SHP77 treated with DMSO at 0.1 percent for 48 hours (cell line): ENCODE measurements around the gene PEX10.
"Not testable (repeated sequence)": the region's sequence is repeated elsewhere in the genome, so short reads cannot be mapped to it uniquely, and the experiment has no call there.

Source experiments
- DNase-seq: peaks from one replicate; lab custom pipeline; 2025; lab: John Stamatoyannopoulos, UW

PEX10 gene

DNA sequence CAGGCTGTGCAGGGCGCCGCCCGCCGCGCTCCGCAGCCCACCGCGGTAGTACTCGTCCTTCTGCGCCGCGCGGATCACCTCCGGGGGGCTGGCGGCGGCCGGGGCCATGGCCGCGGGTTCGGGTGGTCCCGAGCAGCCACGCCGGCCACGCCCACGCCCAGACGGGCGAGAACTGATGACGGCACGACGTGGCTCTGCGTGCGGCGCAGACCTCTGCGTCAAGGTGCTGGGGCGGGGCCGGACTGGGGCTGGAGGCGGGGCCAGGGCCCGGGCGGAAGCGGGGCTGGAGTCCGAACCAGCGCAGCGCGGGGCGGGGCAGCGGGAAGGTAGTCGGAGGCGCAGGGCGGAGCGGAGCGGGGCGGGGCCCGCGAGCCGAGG is at the start of gene PEX10:
Gene PEX10 (minus strand): TSS at position 170 of the 378 bp plus-strand sequence. CDS start 62 bp downstream, at position 108.
- peak; percentile 70 for DNase-seq

DNA sequence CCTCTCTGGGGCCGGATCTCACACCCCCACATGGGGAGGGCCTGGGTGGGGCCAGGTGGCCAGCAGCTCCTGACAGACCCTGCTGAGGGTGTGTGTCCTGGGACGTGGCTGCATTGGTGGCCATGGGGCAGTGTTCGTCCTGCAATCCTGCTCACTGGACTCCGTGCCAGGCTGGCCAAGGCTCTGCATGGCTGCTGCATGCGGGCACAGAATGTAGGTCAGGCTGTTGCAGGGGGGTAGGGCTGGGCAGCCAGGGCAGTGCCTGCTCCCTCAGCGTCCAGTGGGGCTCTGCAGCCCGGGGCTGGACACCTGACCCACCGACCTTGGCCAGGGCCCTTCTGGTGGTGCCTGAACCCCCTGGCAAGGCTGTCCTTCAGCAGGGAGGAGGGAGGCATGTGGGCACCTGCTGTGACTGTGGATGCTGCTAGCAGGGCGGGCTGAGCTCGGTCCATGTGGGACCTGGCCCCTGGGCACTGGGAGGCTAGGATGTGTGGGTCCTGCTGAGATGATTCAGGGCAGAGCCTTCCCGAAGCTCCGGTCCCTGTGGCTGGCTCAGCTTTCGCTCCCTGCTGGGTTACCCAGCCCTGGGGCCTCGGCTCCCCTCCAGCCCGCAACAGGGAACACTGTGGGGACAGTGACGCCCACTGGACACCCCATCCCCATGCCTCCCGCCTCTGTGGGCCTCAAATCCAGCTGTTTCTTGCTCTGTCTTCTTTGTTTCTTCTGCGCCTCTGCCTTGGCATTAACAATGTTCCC is 48.8 kb upstream of the PEX10 start:
- DNase-seq, result no peak

DNA sequence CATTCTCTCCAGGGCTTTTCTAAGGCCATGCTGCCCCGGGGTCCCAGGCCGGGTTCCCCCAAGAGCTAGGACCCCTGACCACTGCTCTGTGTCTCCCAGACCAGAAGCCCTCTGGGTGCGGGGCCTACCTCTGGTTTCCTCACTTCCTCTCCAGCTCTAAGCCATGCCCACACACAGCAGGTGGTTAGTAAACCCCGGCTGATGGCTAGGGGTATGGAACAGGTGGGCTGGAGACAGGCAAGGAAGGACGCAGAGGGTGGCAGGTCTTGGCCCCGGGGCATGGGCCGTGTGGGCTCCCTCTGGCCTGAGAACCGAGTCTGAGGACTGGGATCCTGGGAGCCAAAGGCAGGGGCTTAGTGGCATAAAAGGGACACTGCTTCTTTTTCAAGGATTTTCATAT is 47.8 kb upstream of the PEX10 start:
- DNase-seq, result no peak

DNA sequence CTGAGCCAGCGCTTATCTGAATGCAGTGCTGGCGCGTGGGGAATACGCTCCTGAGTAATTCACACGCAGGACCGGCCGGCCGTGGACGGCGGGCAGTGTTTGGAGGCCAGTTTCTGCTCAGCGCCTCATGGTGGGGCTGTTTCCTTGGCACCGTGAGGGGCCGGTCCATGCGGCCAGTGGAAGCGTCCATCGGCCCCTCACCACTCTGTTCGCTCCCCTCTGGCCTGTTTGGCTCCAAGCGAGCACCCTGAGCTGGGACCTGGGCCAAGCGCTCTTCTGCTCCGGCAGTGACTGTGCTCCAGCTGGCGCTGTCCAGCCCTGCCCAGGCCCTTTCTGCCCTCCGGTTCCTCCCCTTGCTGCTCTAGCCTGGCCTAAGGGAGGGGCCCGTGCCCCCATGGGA is 47.4 kb upstream of the PEX10 start:
- DNase-seq, result no peak

DNA sequence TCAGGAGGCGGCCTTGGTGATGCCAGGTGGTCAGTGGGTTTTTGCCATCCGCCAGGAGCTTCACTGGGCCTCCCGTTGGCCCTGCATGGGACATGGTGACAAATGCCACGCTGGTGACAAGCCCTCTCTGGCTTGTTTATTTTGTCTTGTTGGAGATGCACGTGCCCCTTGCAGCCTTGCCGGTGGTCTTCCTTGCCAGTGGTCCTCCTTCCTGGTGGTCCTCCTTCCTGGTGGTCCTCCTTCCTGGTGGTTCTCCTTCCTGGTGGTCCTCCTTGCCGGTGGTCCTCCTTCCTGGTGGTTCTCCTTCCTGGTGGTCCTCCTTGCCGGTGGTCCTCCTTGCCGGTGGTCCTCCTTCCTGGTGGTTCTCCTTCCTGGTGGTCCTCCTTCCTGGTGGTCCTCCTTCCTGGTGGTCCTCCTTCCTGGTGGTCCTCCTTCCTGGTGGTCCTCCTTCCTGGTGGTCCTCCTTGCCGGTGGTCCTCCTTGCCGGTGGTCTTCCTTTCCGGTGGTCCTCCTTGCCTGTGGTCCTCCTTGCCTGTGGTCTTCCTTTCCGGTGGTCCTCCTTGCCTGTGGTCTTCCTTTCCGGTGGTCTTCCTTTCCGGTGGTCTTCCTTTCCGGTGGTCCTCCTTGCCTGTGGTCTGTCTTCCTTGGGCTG is 46.9 kb upstream of the PEX10 start:
- DNase-seq, result not testable (repeated sequence)

DNA sequence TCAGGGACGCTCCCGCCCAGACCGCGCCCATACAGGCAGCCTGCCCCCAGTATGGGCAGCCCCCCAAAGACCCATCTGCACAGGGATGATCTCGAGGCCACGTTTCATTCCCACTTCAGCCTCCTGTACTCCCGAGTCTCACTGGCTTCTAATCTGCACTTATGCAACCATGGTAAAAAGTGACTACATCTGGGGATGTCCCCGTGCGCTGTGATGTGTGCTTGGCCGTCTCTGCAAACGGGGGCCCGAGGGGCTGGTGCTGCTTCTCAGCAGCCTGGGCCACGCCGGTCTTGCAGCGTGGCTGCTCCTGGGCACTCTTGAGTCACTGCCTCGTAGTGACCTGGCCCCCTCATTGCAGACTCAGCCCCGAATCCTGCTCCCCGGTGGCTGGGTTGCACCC is 46.3 kb upstream of the PEX10 start:
- no peak for DNase-seq

DNA sequence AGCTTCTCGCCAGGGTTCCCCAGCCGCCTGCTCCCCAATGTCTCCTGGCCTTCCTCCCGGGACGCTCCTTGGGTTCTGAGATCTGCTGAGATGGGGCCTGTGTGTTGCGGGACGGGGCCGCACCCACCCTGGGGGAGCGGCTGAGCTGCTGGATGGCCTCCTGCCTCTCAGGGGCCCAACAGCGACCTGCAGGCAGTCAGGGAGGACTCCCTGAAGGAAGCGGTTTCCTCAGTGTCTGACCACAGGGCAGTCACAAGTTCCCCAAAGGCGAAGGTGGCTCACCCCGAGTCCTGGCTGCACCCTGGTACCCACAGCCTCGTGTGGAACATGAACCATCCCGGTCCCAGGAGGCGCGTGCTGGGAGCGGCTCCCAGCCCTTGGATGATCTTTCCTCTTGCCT is 45.1 kb upstream of the PEX10 start:
- no peak for DNase-seq

DNA sequence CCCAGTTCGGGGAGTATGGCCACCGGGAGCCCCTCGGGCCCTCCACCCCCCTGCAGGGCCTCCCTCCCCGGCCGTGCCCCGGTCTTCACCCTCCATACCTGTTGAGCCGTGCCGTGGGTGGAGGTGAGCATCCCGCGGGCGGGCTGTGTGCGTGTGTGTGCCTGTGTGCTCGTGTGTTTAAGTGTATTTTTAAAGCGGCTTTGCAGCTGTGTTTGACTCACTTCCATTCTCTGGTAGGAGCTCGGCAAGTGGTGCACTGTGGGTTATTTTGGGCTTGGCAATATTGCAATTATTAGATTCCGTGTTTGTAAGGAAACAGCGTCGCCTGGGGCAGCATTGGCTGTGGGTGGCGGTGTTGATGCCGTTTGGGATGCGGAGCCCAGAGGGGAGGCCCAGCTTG is 43.4 kb upstream of the PEX10 start:
- no peak for DNase-seq

DNA sequence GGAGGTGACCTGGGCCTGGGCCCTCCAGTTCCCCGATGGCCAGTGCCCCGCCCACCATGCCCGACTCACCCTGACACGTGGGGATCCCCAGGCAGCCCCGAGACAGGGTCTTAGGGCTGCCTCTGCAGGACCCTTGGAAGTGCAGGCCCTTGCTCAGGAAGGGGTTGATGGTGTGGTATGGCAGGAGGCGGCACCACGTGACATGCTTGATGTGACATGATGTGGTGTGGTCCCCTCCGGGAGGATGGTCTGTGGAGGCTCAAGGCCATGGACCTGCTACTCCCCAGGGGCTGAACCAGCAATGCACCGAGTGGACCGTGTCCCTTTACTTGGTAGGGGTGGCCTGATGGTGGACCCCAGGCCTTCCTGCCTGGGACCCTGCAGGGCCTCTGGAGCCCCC is 41.9 kb upstream of the PEX10 start:
- DNase-seq, result no peak

DNA sequence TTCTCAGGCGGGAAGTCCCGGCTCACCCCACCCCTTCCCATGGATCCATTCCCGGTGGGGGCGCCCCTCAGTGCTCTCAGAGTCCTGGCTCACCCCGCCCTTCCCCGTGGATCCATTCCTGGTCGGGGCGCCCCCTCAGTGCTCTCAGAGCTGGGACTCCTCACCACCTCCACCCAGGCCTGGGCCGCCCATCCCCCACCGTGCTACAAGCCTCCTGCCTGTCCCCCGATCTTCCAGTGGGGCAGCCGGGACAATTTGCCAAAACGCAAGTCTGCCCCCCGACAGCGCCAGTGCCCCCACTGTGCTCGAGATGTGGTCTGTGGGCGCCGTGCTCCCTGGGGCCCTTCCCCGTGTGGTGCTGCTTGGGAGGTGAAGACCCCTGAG is 40.6 kb upstream of the PEX10 start:
- DNase-seq, result no peak

DNA sequence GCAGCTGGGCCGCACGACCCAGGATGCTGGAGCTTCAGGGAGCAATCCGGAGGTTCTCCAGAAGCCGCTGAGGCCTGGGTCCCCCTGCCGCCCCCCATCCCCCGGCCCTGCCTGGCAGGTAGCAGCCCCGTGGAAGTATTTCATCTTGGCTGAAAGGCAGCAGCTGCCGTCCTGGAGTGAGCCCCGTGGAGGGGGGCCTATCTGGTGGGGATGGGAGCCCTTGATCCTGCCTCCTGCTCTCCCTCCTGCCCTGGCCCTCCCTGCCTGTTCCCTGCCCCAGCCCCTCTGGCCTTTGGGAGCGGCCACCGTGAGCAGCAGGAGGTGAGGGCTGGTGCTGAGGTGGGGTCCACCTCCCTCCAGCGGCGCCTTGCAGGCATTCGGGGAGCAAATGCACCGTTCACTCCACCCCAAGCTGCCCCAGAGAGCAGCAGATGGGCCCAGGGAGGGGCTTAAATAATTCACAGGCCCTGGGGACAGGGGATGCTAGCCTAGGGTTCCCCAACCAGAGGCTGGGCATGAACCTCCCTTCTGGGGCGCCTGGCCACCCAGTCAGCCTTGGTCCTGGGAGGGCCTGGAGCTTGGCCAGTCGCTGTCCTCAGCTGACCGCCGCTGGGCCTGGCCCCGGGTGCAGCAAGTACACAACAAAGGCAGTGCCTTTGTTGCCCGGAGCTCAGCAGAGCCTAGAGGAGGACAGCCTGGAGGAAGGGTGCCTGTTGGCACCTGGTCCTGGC is 40.0 kb upstream of the PEX10 start:
- no peak for DNase-seq

DNA sequence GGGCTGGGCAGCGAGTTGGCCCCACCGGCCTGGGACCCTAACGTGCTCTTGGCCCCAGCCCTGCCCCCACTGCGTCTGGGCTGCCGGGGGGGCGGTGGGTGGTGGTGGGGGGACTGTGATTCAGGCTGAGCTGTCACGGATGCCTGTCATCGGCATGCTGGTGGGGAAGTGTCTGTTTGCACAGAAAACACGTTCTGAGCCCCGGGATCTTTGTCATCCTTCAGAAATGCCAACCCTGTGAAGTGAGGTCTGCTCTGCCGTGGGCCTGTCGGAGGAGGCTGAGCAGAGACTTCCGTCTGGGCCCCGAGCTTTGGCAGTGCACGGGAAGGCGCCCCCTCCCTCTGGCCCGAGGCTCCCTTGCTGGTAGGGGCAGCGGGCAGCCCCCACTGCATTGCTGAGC is 39.4 kb upstream of the PEX10 start:
- DNase-seq, result no peak

DNA sequence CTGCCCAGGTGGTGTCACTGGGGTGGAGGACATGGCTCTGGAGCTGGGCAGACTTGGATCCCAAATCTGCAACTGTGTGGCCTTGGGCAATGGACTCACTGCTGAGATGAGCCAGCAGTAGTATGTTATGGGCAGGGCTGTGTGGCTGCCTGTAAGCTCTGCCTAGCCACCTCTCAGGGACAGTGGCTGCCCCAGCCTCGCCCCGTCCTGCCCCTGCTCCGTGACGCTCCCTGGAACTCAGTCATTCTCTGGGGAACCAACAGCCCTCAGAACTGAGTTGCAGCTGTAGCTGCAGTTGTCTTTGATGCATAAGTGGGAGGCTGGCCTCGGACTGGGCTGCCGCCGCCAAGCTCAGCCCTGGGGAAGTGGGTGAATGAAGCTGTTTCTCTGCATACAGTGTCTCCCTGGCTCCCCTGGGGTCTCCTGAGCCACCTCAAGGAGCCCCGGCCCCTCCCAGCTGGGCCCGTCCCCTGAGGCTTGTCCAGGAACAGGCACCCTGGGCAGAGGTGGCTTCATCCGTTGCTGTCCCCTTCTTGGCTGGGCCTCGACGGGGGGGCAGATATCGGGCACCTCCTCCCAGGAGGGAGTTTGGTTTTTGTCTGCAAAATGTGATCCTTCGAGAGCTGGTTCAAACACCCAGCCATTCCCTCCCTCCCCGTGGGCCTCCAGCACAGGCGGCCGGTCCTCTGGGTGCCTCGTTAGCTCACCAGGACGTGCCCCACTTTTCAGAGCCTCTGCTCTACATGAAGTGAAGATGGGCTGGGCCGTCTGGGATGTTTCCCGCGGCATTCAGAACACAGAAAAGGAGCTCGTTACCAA is 37.5 kb upstream of the PEX10 start:
- DNase-seq, result no peak

DNA sequence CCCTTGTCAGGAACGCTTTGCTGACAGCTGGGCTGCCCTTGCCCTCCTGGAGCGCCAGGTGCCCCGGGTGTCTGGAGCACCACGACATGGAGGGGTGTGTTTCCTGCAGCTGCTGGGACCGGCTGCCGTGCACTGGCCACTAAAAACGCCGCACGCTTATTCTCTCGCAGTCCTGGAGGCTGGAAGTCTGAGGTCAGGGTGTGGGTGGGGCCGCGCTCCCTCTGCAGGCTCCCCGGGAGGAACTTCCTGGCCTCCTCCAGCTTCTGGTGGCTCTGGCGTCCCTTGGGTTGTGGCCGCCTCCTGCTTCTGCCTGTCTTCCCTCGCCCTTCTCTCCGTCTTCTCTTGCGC is 35.7 kb upstream of the PEX10 start:
- DNase-seq, result peak; percentile 43

DNA sequence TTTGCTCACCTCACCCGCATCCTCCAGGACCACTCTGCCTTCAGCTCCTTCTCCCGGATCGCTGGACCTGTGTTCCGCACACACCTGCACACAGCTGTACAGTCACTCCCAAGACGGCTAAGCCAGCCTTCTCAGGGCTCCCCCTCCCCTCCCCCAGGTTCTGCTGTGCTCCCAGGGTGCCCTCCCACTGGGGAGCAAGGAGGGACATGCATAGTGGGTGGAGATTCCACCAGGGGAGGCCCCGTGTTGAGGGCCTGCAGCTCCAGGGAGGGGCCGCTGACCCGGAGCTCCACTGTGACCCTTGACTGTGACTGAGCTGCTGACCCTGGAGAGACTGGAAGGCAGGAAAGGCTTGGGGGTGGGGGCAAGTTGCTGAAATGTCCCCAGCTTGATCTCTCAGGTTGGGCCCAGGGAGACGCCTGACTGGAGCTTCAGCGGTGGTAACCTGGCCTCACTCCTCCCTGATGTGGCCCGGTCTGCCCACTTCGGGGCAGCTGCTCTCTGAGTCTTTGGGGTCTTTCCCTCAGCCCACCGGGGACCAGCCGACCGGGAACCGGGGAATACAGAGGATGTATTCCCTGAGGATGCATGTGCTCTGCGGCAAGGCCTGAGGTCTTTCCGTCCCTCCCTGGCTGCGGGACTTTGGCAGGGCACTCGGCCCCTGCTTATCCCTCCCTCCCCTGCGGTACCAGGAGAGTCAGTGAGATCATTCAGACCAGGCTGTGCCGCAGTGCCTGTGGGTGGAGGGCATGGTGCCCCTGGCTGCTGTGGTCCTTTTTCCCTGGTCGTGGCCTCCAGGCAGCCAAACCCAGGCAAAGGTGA is 35.1 kb upstream of the PEX10 start:
- no peak for DNase-seq

DNA sequence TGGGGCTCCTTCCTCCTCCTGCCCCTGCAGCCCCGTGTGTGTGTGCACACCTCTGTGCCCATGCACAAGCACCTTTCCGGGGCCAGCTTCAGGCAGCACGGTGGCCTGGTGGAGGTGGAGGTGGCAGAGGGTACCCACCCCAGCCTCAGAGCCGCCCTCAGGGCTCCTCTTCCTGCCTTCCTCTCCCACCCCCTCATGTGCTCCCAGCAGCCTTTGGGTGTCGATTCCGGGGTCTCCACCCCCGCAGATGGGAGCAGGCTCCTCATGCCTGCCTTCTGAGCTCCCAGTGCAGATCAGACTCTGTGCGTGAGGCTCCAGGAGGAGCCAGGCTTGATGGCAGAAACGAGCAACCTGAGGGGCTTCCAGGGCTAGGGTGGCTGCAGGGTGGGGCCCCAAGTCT is 34.5 kb upstream of the PEX10 start:
- no peak for DNase-seq

DNA sequence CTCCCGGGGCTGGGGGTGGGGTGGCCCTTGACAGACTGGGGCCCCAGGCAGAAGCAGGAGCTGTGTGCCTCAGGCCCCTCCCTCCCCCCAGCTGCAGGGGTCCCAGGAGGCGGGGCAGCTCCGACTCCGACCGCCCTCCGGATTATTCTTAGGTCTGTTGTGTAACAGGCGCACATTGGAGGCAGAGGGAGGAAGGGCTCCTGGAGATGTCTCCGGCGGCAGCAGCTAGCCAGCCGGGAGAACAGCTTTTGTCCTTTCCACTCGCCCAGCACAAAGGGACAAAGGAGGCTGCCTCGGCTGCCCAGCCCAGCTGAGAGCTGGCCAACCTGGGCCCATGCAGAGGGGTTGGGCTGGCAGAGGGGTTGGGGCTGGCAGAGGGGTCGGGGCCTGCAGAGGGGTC is 34.0 kb upstream of the PEX10 start:
- DNase-seq, result no peak

DNA sequence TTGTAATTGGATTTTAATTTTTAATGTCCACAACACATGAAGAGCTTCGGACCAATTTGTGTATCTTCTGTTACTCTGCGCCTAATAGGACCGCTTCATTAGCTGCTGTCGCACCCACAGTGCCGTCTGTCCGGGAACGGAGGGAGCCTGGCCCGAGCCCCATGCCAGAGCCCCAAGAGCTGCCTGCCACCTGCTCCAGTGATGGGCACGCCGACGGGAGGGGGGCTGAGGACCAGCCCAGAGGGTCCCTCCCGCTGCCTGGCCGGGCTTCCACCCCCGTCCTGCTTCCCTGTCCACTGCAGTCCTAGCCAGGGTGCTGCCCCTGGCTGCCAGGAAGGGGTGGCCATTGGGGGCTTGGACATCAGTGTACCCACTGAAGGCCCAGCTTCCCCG is 33.5 kb upstream of the PEX10 start:
- DNase-seq, result no peak

DNA sequence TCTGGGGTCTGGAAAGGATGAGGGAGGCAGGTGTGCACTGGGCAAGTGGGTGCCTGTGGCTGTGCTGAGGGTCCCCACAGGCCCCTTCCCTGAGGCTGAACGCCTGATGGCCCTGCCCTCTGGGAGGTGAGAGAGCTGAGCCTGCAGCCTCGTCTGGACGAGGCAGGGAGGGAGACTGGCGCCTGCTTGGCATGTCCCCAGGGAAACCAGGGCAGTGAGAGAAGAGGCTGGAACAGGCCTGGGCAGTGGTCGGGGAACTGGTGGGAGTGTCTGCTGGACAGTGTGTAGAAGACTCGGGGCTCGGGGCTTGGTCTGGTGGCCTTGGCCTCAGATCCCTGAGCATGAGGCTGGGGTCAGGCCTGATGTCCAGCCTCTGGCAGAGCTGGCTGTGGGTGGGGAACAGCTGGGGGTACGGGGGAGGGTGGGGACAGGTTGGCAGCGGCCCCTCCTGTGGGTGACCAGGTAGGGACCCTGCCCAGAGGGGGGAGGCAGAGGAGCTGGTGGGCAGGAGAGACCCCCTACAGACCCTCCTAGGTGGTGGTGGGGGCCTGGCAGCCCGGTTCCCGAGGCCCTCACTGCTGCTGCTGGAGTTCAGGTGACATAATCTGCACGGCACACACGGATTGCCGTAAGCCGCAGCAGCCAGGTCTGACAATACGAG is 32.9 kb upstream of the PEX10 start:
- no peak for DNase-seq

DNA sequence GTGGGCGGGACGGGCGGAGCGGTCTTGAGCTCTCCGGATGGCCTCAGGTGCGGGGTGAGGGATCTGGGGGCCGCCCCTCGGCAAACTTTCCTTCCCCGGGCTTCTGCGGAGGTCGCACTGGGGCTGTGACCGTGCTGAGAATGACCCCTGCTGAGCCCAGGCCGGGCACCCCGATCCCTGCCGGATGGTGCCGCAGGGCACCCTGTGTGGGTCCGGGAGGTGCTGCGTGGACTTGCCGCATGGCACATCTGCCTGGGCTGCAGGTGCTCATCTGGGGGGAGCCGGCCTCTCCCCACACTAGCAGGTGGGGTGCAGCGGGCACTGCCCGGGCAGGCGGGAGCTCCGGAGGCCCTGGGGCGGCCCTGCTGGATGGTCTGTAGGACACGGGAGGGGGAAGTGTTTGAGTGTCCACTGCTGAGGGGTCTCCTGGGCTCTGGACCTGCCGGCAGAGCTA is 31.8 kb upstream of the PEX10 start:
- no peak for DNase-seq
